NCI-H1092 treated with DMSO at 0.1 percent for 48 hours (cell line): Measurements from ENCODE around the gene CLEC4M.
A peak's percentile ranks its signal among the peaks of the same experiment; 100 is the strongest.

ENCODE experiments used
- DNase-seq: peaks from one replicate; lab custom pipeline; 2025; lab: John Stamatoyannopoulos, UW

The CLEC4M gene

GRCh38 chr19:7762719-7763293 lies at the start of gene CLEC4M:
Gene CLEC4M (plus strand): TSS chr19:7763243. CDS start chr19:7763267, 24 bp downstream.
- DNase-seq: no peak

- no peak for DNase-seq
These were observed 47.4 kb upstream of the CLEC4M start for GRCh38 chr19:7715671-7716070.

GRCh38 chr19:7716762-7717161 lies 46.3 kb upstream of the CLEC4M start:
- DNase-seq: no peak

GRCh38 chr19:7718668-7719067 lies 44.4 kb upstream of the CLEC4M start:
- DNase-seq: no peak

- no peak for DNase-seq
These were observed 42.7 kb upstream of the CLEC4M start for GRCh38 chr19:7720351-7720750.

GRCh38 chr19:7722231-7722651 lies 40.8 kb upstream of the CLEC4M start:
- peak; percentile 53 for DNase-seq

GRCh38 chr19:7725791-7726190 lies 37.3 kb upstream of the CLEC4M start:
- DNase-seq: no peak

GRCh38 chr19:7729211-7729610 lies 33.8 kb upstream of the CLEC4M start:
- DNase-seq: no peak

GRCh38 chr19:7729831-7730285 lies 33.2 kb upstream of the CLEC4M start:
- DNase-seq: no peak

GRCh38 chr19:7730286-7731217 lies 32.5 kb upstream of the CLEC4M start:
- no peak for DNase-seq

GRCh38 chr19:7731218-7731595 lies 31.8 kb upstream of the CLEC4M start:
- no peak for DNase-seq

GRCh38 chr19:7731615-7732014 lies 31.4 kb upstream of the CLEC4M start:
- DNase-seq: no peak

GRCh38 chr19:7732045-7732444 lies 31.0 kb upstream of the CLEC4M start, which contains the start of gene CLEC4G:
Gene CLEC4G (minus strand): TSS chr19:7732110. CDS start chr19:7732102, 8 bp downstream.
- DNase-seq: no peak

- DNase-seq: no peak
These were observed 29.7 kb upstream of the CLEC4M start for GRCh38 chr19:7733376-7733775.

- DNase-seq: no peak
These were observed 28.5 kb upstream of the CLEC4M start for GRCh38 chr19:7734220-7735203.

GRCh38 chr19:7736148-7736547 lies 26.9 kb upstream of the CLEC4M start:
- DNase-seq: no peak

- DNase-seq: no peak
These were observed 25.8 kb upstream of the CLEC4M start for GRCh38 chr19:7737215-7737614.

- DNase-seq: no peak
These were observed 25.0 kb upstream of the CLEC4M start for GRCh38 chr19:7738023-7738422.

GRCh38 chr19:7739211-7739755 lies 23.8 kb upstream of the CLEC4M start:
- no peak for DNase-seq

GRCh38 chr19:7739801-7740681 lies 23.0 kb upstream of the CLEC4M start:
- no peak for DNase-seq

GRCh38 chr19:7740682-7741054 lies 22.4 kb upstream of the CLEC4M start:
- DNase-seq: no peak
